Muscle of back (tissue), 13 donors: ENCODE measurements around the gene ACOT7. TPM values are rescaled to one million over a fixed set of nuclear protein-coding genes. Genes with fewer than 3 reads are reported as not detected.
A peak's percentile ranks its signal among the peaks of the same experiment; 100 is the strongest.
"Not testable (repeated sequence)": the region's sequence is repeated elsewhere in the genome, so short reads cannot be mapped to it uniquely, and the experiment has no call there.

Source experiments
- DNase-seq, 3 donors: peaks; one replicate each; pipeline versions ENCODE4 v3.0.0 to v3.0.0-alpha.2; 2013
- long read RNA-seq, 9 donors: transcript quantifications; one replicate each; lab custom pipeline, GENCODE V29; 2026
- polyA plus RNA-seq, 10 donors: library from polyadenylated mRNA; unstranded; fragments of 120-200 nt; gene quantifications; one replicate each; pipeline ENCODE4 v1.2.1, GENCODE V29; 2013; ENCODE audit not compliant: insufficient read length in 10 of 10

Gene ACOT7, protein sequence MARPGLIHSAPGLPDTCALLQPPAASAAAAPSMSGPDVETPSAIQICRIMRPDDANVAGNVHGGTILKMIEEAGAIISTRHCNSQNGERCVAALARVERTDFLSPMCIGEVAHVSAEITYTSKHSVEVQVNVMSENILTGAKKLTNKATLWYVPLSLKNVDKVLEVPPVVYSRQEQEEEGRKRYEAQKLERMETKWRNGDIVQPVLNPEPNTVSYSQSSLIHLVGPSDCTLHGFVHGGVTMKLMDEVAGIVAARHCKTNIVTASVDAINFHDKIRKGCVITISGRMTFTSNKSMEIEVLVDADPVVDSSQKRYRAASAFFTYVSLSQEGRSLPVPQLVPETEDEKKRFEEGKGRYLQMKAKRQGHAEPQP
- 10 to 100 TPM; 14.1 to 25.9 (median 17.0) TPM for polyA plus RNA-seq
- long read RNA-seq, donor 1, partial matches to known transcripts, result 0 of 4 reads
- long read RNA-seq, donor 1, other reads (novel, unspliced or antisense), result 0 of 4 reads
- long read RNA-seq, donor 2, partial matches to known transcripts, result 0 of 4 reads
- long read RNA-seq, donor 2, other reads (novel, unspliced or antisense), result 0 of 4 reads
- long read RNA-seq, donor 3, result 0 reads
- long read RNA-seq, donor 4, transcript ACOT7-210 (9 exons, 1,403 nt), result major isoform, 6 of 7 reads
- long read RNA-seq, donor 4, partial matches to known transcripts, result 0 of 7 reads
- long read RNA-seq, donor 4, other reads (novel, unspliced or antisense), result 0 of 7 reads
- long read RNA-seq, donor 5, transcript ACOT7-210 (9 exons, 1,403 nt), result major isoform, 13 of 13 reads
- long read RNA-seq, donor 5, partial matches to known transcripts, result 0 of 13 reads
- long read RNA-seq, donor 5, other reads (novel, unspliced or antisense), result 0 of 13 reads
- long read RNA-seq, donor 6, transcript ACOT7-210 (9 exons, 1,403 nt), result major isoform, 8 of 9 reads
- long read RNA-seq, donor 6, partial matches to known transcripts, result 0 of 9 reads
- long read RNA-seq, donor 6, other reads (novel, unspliced or antisense), result 0 of 9 reads
- long read RNA-seq, donor 7, transcript ACOT7-210 (9 exons, 1,403 nt), result major isoform, 7 of 7 reads
- long read RNA-seq, donor 7, partial matches to known transcripts, result 0 of 7 reads
- long read RNA-seq, donor 7, other reads (novel, unspliced or antisense), result 0 of 7 reads
- long read RNA-seq, donor 8, transcript ACOT7-210 (9 exons, 1,403 nt), result major isoform, 5 of 5 reads
- long read RNA-seq, donor 8, partial matches to known transcripts, result 0 of 5 reads
- long read RNA-seq, donor 8, other reads (novel, unspliced or antisense), result 0 of 5 reads
- long read RNA-seq, donor 9, result 0 reads

DNA sequence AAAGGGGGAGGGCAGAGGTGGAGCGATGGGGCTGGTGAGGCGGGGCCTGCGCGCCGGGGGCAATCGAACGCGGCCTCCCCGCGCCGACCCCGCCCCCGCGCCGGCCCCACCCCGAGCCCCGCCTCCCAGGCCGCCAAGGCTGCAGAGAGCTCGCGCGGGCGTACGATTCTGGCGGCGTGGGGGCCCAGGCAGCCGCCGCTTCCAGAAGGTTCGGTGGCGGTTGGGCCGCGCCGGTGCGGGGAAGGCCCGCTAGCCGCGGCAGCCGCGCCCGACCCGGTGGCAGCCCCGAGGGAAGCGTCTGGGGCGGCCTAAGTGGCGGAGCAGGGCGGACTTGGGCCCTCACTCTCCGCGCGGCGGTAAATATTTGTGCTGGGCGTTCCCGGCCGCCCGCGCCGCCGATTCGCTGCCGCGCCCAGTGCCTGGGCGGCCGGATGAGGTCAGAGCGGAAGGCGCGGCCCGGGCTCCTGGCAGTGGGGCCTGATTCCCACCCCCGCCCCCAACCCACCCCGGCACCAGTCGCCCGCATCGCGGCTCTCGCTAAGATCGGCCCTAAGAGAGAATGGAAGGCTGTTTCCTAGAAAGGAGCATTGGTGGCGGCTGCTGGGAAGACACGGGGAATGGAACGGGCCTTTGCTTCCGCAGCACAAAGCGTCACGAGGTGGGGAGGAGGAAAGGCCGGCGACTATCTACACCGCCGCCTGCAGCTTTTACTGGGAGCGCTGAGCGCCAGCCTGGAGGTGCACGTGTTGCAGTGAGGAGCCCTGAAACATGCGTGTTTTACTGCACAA lies at the start of gene ACOT7:
Gene ACOT7, minus strand, starts transcription at position 368 of the 788 bp plus-strand sequence. CDS start 368 bp downstream, outside the sequence.
- DNase-seq, result peak; percentile 87 to 98 (median 93)

DNA sequence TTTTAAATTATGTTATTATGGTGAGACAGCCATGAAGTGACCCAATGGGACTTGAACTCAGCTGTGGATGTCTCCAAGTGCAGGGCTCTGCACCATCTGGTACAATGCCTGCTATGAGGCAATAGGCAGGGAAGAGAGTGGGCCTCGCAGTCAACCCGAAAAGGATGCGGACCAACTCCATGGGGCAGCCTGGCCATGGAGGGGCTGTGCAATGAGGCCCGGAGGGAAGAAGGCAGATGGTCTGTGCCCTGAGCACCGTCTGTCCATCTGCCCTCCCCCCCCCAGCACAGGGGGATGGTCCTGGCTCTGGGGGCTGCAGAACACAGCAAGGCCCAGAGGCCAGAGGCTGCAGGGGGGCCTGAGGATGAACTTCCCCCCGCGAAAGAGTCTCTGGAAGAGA lies 48.0 kb upstream of the ACOT7 start:
- DNase-seq, result no peak

DNA sequence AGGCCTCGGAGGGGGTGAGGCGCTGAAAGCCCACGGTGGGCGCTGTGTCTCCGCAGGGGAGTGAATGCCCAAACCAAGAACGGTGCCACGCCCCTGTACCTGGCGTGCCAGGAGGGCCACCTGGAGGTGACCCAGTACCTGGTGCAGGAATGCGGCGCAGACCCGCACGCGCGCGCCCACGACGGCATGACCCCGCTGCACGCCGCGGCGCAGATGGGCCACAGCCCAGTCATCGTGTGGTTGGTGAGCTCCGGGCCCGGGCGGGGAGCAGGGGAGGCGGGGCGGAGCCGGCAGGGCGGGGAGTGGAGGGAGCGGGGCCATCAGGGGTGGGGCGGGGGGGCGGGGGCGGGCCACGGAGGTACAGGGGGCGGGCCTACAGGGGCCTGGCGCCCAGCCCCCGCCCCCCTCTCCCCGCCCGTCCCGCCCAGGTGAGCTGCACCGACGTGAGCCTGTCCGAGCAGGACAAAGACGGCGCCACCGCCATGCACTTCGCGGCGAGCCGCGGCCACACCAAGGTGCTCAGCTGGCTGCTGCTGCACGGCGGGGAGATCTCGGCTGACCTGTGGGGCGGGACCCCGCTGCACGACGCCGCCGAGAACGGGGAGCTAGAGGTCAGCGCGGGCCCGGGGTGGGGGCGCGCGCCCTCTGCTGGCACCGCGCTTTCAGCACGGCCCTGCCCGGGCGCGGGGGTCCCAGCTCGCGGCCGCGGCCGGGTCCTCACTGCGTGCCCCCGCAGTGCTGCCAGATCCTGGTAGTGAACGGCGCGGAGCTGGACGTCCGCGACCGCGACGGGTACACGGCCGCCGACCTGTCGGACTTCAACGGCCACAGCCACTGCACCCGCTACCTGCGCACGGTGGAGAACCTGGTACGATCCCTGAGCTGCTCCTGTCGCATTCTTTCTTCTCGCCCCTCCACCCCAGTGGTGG lies 46.9 kb upstream of the ACOT7 start:
- no peak for DNase-seq

DNA sequence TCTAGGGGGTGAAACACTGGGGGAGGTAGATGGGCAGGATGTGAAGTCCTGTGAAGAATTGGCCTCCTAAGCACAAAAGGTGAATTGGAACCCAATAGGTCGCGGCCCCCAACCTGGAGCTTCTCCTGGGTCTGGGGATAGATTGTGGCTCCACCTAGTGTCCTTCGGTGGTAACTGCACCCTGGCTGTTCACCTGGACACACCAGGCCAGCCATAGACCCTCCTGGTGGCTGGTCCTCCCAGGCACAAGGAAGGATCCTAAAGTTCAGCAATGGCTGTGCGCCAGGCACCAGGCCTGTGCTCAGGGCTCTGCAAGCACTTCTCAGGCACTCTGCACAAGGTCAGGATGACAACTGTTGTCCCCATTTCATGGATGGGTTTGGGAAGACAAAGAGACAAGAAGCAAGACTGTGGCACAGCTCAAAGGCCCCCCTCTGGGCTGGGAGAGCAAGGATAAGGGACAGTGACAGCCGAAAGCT lies 44.5 kb upstream of the ACOT7 start:
- DNase-seq, result peak; percentile 19 to 53 (median 46)

DNA sequence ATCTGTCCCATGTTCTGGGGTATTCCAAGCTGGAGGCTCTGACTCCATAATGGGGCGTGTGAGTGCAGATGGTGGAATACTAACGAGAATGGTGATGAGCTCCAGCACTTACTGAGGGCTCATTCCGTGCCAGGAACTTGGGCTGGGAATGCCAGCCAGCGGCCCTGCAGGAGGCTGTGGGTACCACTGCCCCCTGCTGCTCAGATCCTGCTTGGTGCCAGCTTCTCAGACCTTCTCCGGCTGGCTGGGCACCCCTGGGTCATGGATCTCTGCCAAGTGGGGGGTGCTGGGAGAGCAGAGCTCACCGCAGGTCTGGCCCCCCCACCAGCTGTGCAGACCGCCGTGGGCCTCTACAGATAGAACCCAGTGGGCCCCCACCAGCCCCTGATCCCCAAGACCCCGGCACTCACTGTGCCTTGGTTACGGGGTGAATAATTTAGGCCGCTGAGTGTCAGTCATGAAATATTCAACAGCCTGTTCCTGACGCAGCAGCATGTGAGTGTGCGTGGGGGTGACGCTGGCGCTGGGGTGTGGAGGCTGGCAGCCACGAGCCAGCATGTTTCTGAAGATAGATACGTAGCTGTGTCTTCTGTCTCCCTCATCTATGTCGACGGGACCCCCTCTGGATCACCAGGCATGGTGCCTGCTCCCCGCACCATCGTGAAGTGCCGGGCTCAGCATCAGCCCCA lies 43.6 kb upstream of the ACOT7 start:
- not testable (repeated sequence) for DNase-seq

DNA sequence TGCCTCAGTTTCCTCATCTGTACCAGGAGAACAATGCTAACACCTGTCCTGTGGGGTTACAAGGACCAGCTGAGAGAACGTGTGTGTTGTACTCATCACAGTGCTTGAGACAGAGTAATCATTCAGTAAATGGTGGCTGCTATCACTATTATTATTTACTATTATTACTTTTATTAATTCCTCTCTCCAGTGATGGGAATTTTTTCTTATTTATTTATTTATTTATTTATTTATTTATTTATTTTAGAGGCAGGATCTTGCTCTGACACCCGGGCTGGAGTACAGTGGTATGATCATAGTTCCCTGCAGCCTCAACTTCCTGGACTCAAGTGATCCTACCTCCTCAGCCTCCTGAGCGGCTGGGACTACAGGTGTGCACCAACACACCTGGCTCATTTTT lies 42.7 kb upstream of the ACOT7 start:
- not testable (repeated sequence) for DNase-seq

DNA sequence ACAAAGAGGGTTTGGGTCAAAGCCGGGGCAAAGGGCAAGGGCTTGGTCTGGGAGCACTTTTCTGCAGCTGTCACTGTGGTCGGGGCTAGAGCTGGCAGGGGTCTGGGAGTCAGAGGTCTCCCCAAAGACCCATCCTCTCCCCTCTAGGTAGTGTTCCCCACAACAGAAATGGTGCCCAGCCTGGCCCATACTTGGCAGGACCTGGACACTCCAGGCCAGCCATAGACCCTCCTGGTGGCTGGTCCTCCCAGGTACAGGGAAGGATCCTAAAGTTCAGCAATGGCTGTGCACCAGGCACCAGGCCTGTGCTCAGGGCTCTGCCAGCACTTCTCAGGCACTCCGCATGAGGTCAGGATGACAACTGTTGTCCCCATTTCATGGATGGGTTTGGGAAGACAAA lies 42.0 kb upstream of the ACOT7 start:
- no peak for DNase-seq

DNA sequence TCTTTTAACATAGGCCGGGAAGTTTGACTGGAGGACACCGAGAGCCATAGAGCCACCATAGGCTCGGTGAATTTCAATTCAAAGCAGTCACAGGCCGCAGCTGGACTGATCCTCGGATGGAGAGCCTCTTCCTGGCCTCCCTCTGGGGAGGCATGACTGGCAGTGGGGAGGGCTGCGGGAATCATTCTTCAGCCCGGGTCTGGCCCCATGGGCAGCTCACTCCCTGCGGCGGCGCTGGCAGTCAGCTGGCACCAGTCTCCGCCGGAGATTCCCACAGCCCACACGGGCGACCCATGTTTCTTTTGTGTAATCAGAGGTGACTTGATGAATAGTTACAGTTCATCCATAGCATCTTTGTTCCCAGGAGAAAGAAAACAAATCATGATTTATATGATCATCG lies 41.6 kb upstream of the ACOT7 start:
- DNase-seq, result no peak

DNA sequence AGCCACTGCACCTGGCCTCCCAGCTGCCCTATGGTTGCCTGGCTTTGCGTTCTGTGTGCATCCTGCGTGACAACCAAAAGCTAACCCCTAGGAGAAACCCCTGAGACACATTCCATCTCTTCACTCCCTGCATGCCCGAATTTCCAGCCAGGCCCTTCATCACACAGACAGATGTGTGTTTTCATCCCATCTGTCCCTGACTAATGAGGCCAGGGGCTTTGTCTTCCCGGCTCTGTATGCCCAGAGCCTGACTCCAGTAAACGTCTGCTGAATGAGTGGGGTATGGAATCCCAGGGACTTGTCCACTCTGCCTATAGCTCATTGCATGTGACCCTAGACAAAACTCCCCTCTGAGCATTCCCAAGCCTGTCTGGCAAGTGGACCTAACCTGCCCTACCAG lies 40.6 kb upstream of the ACOT7 start:
- DNase-seq, result no peak

DNA sequence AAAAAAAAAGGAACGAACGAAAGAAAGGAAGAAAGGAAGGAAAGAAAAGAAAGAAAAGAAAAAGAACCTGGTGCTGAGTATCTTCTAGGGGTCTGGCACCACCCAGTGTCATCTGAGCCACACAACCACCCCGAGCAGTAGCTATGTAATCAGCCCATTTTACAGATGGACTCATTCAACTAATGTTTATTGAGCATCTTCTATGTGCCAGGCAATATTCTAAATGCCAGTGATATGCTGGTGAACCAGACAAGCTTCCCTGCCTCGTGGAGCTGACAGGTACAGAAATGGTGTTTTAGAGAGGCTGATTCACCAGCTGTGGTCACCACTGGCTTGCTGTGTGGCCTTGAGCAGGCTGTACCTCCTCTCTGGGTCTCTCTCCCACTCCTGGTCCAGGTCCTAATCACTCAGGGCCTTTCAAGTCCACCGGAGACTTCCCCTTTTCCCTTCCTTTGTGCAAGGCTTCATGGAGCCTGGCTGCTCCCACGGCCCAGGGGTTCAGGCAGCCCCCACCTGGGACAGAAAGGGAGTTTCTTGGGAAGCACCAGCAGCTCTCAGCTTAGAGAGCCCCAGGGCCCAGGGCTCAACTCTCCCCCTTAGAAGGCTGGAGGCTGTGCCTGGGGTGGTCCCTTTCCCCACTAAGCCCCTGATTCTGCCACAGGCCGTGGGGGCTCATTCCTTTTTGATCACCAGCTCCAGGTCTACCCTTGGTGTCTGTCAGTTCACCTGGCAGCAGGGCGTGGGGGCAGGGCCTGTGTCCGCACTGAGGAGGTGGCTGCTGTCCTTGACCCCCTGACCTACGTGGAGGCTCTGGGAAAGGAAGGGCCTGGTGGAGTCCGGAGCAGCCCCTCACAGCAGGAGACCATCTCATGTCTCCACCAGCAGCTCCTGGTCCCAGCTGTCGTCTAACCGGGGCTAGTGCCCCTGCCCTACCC lies 38.3 kb upstream of the ACOT7 start:
- DNase-seq, result not testable (repeated sequence)

DNA sequence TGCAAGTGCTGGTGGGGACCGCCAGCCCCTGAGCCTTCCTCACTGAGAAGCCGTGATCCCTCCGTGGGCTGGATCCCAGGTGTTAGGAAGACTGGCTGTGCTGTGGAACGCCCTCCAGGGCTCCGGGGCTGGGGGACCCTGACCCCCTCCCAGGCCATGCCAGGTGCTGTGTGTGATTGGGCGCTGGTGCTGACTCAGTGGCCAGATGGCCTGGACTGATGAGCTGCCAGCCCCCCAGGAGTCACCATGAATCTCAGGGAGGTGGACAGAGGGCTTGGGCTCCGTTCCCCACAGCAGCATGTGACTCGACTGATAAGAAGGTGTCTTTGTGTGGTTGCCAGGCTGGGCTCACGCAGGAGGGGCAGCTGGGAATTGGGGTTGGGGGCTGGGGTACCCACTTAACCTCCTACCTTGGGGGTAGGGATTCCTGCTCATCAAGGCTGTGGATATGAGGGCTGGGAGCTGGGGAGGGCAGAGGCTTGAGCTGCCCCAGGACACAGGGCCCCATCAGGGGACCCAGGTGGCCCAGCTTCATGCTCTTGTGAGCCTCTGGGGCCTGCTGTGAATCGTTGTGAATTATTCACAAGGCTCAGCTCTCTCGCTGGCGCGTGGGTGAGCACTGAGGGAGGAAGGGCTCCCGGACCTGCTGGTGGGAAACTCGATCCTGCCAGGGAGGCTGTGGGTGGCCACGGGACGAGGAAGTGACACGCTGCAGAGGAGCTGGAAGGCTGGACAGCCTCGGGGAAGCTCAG lies 36.3 kb upstream of the ACOT7 start:
- DNase-seq, result not testable (repeated sequence)

DNA sequence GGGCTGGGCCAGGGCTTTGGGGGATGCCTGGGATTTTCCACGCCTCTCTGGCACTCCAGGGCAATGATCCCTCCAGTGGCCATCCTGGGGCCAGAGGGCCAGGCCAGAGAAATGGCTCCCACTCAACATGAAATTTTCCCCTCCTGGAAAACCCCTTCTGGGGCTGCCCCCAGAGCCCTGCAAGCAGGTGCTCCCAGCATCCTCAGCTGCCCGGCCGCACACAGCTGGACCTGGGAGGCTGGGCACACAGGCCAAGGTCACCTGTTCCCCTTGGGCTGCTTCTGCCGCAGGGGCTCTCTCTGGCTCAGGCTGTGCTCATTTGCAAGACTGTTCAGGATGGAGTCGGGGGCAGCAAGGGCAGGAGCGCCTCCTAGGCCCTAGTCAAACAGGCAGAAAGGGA lies 34.9 kb upstream of the ACOT7 start:
- not testable (repeated sequence) for DNase-seq

DNA sequence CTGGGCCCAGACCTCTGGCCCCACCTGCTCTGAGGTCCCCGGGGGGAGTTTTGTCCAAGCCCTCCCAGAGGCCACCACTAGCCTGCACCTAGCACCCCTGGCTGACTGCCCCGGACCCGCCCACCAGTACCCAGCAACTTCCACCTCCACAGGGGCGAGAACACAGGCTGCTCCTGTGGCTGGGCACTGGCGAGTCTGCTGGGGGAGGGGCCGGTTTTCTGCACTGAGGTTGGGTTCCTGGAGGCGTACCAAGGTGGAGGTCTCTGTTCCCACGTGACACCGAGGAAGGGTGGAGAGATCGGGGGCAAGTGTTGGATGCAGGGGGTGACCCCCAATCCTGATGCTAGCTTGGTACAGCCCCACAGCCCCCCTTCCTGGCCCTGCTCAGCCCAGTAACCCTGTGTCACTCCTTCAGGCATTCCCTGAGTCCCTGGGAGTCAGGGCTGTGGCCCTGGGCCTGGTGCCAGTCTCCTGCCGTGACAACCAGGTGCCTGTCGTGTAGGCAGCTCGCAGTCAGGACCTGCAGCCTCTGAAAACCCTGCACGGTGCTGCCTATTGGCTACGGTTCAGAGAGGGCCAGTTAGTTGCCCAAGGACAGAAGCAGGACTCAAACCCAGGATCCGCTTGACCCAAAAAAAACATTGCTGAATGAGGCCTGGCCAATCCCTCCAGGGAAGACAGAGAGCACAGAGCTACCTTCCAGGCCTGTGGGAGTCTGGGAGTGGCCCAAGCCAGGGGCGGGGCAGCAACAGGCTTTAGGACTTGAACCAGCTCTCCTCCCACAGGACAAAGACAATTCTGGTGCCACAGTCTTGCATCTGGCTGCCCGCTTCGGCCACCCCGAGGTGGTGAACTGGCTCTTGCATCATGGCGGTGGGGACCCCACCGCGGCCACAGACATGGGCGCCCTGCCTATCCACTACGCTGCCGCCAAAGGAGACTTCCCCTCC lies 34.1 kb upstream of the ACOT7 start:
- DNase-seq, result no peak

DNA sequence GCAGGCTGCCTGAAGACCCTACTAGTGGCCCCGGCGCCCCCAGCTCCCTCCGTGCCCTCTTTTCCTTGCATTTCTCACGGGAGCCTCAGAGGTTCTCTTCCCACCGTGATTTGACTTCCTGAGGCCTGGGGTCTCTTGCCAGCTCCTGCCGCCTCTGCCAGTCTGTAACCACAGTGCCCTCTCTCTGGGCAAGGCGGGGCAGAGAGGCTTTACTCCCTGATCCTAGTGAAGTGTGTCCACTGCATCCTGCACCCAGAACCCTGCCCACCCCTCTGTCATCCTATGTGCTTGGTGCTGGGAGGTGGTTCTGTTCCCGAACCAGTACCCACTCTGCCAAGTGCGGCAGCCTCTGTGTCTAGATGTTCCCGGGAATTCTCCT lies 33.4 kb upstream of the ACOT7 start:
- no peak for DNase-seq

DNA sequence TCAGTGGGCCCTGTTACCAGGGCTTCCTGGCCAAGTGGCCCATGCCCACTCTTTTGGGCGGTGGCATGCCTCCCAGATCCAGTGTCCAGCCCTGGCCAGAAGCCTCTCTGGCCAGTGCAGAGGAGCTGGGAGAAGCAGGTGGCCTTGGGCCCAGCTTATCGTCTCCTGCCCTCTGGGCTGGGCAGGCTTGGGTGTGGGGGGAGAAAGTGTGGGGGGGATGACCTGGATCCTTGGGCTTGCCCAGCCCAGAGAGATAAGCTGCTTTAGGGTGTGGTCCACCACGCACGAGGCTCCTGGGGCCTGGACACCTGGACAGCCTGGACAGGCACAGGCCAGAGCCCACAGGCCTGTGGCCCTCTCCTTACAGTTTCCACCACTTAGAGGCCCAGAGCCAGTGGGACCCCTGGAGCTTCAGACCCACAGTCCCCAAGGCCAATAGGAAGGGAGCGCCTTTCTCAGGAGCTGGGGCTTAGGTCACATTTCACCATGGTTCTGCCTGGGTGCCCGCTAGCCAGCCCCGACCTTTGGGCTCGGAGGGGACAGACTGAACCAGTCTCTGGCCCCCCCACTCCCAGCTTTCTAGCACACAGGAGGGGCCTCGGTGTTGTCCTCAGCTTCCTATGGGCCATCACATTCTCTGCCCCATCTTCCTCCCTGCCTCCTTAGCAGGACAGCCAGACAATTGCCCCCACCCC lies 32.9 kb upstream of the ACOT7 start:
- DNase-seq, result no peak
